Heart right ventricle (tissue), 16 donors: Measurements from ENCODE around the gene AGBL4. TPM values are rescaled to one million over a fixed set of nuclear protein-coding genes. Genes with fewer than 3 reads are reported as not detected.

ENCODE experiments used
- ATAC-seq, 8 donors: fragments of 200-7000 bp; cut with Tn5 transposase; one replicate each; pipeline ENCODE4 v1.9.1; 2020; ENCODE audit warnings: mild to moderate bottlenecking in 8 of 8, moderate library complexity in 8 of 8, moderate number of reproducible peaks in 1 of 8
- DNase-seq, 2 donors: peaks; one replicate each; pipeline ENCODE4 v3.0.0-alpha.2; 2020
- H3K27ac ChIP-seq, 10 donors: fragments of 200-600 bp; sonication (generic) in 2 of 10; one replicate each; pipeline versions ENCODE4 v1.5.0 to v1.8.0; 2020 to 2022; ENCODE audit warnings: mild to moderate bottlenecking in 3 of 10
- H3K27me3 ChIP-seq, 7 donors: fragments of 200-600 bp; one replicate each; pipeline ENCODE4 v1.8.0; 2021 to 2022; ENCODE audit warnings: mild to moderate bottlenecking in 2 of 7
- H3K36me3 ChIP-seq, 9 donors: fragments of 200-600 bp; sonication (generic) in 1 of 9; one replicate each; pipeline versions ENCODE4 v1.5.0 to v1.8.0; 2020 to 2022; ENCODE audit warnings: mild to moderate bottlenecking in 2 of 9
- H3K4me1 ChIP-seq, 9 donors: fragments of 200-600 bp; sonication (generic) in 1 of 9; one replicate each; pipeline versions ENCODE4 v1.5.0 to v1.8.0; 2020 to 2022; ENCODE audit warnings: mild to moderate bottlenecking in 4 of 9
- H3K4me3 ChIP-seq, 10 donors: fragments of 200-600 bp; sonication (generic) in 2 of 10; one replicate each; pipeline versions ENCODE4 v1.5.0 to v1.8.0; 2020 to 2022; ENCODE audit warnings: mild to moderate bottlenecking in 7 of 10, moderate library complexity in 2 of 10
- H3K9me3 ChIP-seq, 11 donors: fragments of 200-600 bp in 10 of 11; sonication (generic) in 2 of 11; one replicate each; pipeline versions ENCODE4 v1.5.0 to v1.8.0; 2013 to 2022; ENCODE audit warnings: mild to moderate bottlenecking in 2 of 11, control low read depth in 1 of 11, moderate library complexity in 1 of 11
- CTCF ChIP-seq, 9 donors: fragments of 200-600 bp; sonication (generic) in 2 of 9; IDR thresholded peaks; one replicate each; pipeline versions ENCODE4 v1.5.0 to v1.8.0; 2021 to 2022; ENCODE audit warnings: antibody characterized with exemption in 9 of 9, mild to moderate bottlenecking in 5 of 9, moderate library complexity in 1 of 9
- WGBS, 2 donors: extraction: QIAGEN DNeasy Blood & Tissue Kit; methylation state at CpG; one replicate each; pipeline ENCODE4 v1.1.7; 2013; ENCODE audit warnings: inconsistent platforms in 1 of 2; 5-methylcytosine and 5-hydroxymethylcytosine counted together
- intact Hi-C, 10 donors: fragments of 100-400 bp; cut with DNase I; formaldehyde crosslinking; loops; one replicate each; pipeline versions ENCODE4 v1.11.1 to v1.14.2; 2022
- polyA plus RNA-seq, 2 donors: library from polyadenylated mRNA; stranded (reverse); fragments of 200-250 nt; gene quantifications; one replicate each; pipeline ENCODE4 v1.2.3, GENCODE V29; 2013
- total RNA-seq, 10 donors: library from RNA; stranded (reverse); fragmentation: NEBNext Ultra II Directional in 3 of 10; extraction: Animal tissue kit (Norgen Biotek cat#: 25700) in 3 of 10; gene quantifications; one replicate each; pipeline versions ENCODE4 v1.2.1 to v1.2.4, GENCODE V29; 2021 to 2023
- donor health status: Arrhythmogenic right ventricular cardiomyopathy.
- donor health status: ischemic (EF 13 %, LVEDD 7.1; RV severe dilation, severe dysfunction).
- donor health status: healthy with polysubstance abuse.
- donor health status: DM: no; HTN: yes; CAD: no.
- donor health status: DM: no; HTN: no; CAD: no.
- donor health status: ischemic (EF 25% LVEDD 6.9; RV normal size, moderate dysfunction).
- donor health status: ischemic (EF 25% LVEDD 5.7; RV mildly dilated, moderate dysfunction).
- donor health status: healthy.
- donor health status: DM: yes; HTN: yes; CAD: no.
- donor health status: Ischemic cardiomyopathy.
- donor health status: ischemic (EF 35%, LVEDD 5.7; RV mildly dilated, moderate dysfunction).
- donor health status: nonischemic (EF 11% LVEDD 7.7; RV severe dilation, severe dysfunction).
- donor health status: DM: yes; HTN: yes; CAD: no.
- donor health status: PGD.
- donor health status: ischemic (EF 29% LVEDD 5.4; RV normal size, mild dysfunction).
- donor health status: nonischemic (EF 23%, LVEDD 6.1; RV moderate dilation, normal function).

AGBL4 gene
- total and polyA plus RNA-seq, 12 donors = 0.04 to 0.93 (median 0.46) TPM; not detected in 2

GRCh38 chr1:49854741-49855140 is 169.0 kb downstream of the AGBL4 start:
- ATAC-seq (no peak), DNase-seq (no peak)
- no peak for TF ChIP-seq CTCF (IDR thresholded peaks at IDR 0.05)
- intact Hi-C loops = no loop called here
- Histone ChIP-seq H3K27me3 (no peaks in the 10 kb centered on the region), H3K9me3 (peaks cover 0 to 3% (median 0%) of the 10 kb centered on the region in 11 donors), H3K27ac (no peak overlapping the region), H3K4me1 (no peaks in the 10 kb centered on the region), H3K4me3 (no peak overlapping the region), H3K36me3 (no peaks in the 10 kb centered on the region)

GRCh38 chr1:49842596-49842995 is 181.2 kb downstream of the AGBL4 start:
- Histone ChIP-seq H3K9me3 (peaks cover 0 to 69% (median 20%) of the 10 kb centered on the region in 11 donors), H3K36me3 (no peaks in the 10 kb centered on the region), H3K4me3 (no peak overlapping the region), H3K4me1 (no peaks in the 10 kb centered on the region), H3K27ac (no peak overlapping the region), H3K27me3 (no peaks in the 10 kb centered on the region)
- ATAC-seq (no peak), DNase-seq (no peak)
- intact Hi-C loops = no loop called here
- TF ChIP-seq CTCF (IDR thresholded peaks at IDR 0.05) = no peak
- WGBS, 2 donors = 87 to 93% methylated on average over 2 of the region's 2 CpGs

GRCh38 chr1:49841767-49842166 is 182.0 kb downstream of the AGBL4 start:
- no peak for TF ChIP-seq CTCF (IDR thresholded peaks at IDR 0.05)
- Histone ChIP-seq H3K9me3 (peaks cover 0 to 68% (median 20%) of the 10 kb centered on the region in 11 donors), H3K4me1 (no peaks in the 10 kb centered on the region), H3K27ac (no peak overlapping the region), H3K4me3 (no peak overlapping the region), H3K36me3 (no peaks in the 10 kb centered on the region), H3K27me3 (no peaks in the 10 kb centered on the region)
- intact Hi-C loops = no loop called here
- 87 to 88% methylated on average over 13 of the region's 13 CpGs for WGBS, 2 donors
- no peak for ATAC-seq
- DNase-seq = no peak

- TF ChIP-seq CTCF (IDR thresholded peaks at IDR 0.05) = no peak
Measured at GRCh38 chr1:49824261-49824660, 199.5 kb downstream of the AGBL4 start.

More at GRCh38 chr1:49824261-49824660, 199.5 kb downstream of the AGBL4 start:
- Histone ChIP-seq H3K4me3 (no peak overlapping the region), H3K27me3 (no peaks in the 10 kb centered on the region), H3K27ac (no peak overlapping the region), H3K4me1 (no peaks in the 10 kb centered on the region), H3K36me3 (no peaks in the 10 kb centered on the region), H3K9me3 (peaks cover 0 to 3% (median 0%) of the 10 kb centered on the region in 11 donors)
- no peak for ATAC-seq
- DNase-seq = no peak
- intact Hi-C loops = no loop called here
- WGBS, 2 donors = 6 to 31% methylated on average over 1 of the region's 1 CpG
